ENCODE measurements around the gene GPR158.

DNA sequence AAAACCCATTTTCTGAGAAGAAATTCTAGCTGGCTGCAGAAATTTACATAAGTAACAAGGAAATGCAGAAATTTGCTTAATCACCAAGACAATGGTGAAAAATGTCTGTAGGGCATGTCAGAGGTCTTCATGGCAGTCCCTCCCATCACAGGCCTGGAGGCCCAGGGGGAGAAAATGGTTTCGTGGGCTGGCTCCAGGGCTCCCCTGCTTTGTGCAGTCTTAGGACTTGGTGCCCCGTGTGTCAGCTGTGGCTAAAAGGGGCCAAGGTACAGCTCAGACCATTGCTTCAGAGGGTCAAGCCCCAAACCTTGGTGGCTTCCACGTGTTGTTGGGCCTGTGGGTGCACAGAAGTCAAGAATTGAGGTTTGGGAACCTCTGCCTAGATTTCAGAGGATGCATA, 215.9 kb downstream of the GPR158 start:
- TF ChIP-seq EZH2 (IDR thresholded peaks at IDR 0.05) (no peak), EZH2phosphoT487 (IDR thresholded peaks at IDR 0.05; ENCODE audit: borderline replicate concordance) (no peak), CEBPB (IDR thresholded peaks at IDR 0.05; ENCODE audit: low read depth) (no peak), POLR2A (IDR thresholded peaks at IDR 0.05; ENCODE audit: borderline replicate concordance, extremely low read depth, insufficient read depth, insufficient read length) (no peak), POLR2AphosphoS5 (IDR thresholded peaks at IDR 0.05; ENCODE audit: low read depth, low read length) (no peak)
- TF ChIP-seq, protein P1, sequence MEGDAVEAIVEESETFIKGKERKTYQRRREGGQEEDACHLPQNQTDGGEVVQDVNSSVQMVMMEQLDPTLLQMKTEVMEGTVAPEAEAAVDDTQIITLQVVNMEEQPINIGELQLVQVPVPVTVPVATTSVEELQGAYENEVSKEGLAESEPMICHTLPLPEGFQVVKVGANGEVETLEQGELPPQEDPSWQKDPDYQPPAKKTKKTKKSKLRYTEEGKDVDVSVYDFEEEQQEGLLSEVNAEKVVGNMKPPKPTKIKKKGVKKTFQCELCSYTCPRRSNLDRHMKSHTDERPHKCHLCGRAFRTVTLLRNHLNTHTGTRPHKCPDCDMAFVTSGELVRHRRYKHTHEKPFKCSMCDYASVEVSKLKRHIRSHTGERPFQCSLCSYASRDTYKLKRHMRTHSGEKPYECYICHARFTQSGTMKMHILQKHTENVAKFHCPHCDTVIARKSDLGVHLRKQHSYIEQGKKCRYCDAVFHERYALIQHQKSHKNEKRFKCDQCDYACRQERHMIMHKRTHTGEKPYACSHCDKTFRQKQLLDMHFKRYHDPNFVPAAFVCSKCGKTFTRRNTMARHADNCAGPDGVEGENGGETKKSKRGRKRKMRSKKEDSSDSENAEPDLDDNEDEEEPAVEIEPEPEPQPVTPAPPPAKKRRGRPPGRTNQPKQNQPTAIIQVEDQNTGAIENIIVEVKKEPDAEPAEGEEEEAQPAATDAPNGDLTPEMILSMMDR (IDR thresholded peaks at IDR 0.05 in 2 of 3, conservative IDR thresholded peaks at IDR 0.05 in 1 of 3; ENCODE audit: borderline replicate concordance in 1 of 3, insufficient read depth in 1 of 3, low read depth in 2 of 3, low read length in 2 of 3) = no peak
- TF ChIP-seq, protein P2, sequence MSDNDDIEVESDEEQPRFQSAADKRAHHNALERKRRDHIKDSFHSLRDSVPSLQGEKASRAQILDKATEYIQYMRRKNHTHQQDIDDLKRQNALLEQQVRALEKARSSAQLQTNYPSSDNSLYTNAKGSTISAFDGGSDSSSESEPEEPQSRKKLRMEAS (IDR thresholded peaks at IDR 0.05) = no peak
- TF ChIP-seq, protein P3, sequence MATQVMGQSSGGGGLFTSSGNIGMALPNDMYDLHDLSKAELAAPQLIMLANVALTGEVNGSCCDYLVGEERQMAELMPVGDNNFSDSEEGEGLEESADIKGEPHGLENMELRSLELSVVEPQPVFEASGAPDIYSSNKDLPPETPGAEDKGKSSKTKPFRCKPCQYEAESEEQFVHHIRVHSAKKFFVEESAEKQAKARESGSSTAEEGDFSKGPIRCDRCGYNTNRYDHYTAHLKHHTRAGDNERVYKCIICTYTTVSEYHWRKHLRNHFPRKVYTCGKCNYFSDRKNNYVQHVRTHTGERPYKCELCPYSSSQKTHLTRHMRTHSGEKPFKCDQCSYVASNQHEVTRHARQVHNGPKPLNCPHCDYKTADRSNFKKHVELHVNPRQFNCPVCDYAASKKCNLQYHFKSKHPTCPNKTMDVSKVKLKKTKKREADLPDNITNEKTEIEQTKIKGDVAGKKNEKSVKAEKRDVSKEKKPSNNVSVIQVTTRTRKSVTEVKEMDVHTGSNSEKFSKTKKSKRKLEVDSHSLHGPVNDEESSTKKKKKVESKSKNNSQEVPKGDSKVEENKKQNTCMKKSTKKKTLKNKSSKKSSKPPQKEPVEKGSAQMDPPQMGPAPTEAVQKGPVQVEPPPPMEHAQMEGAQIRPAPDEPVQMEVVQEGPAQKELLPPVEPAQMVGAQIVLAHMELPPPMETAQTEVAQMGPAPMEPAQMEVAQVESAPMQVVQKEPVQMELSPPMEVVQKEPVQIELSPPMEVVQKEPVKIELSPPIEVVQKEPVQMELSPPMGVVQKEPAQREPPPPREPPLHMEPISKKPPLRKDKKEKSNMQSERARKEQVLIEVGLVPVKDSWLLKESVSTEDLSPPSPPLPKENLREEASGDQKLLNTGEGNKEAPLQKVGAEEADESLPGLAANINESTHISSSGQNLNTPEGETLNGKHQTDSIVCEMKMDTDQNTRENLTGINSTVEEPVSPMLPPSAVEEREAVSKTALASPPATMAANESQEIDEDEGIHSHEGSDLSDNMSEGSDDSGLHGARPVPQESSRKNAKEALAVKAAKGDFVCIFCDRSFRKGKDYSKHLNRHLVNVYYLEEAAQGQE (IDR thresholded peaks at IDR 0.05; ENCODE audit: low read depth) = no peak
